Fibroblast of pulmonary artery (primary cell): ENCODE results near the gene RASAL1.

Experiments used
- DNase-seq: peaks from one replicate; pipeline ENCODE4 v3.0.0-alpha.2; 2010; ENCODE audit warnings: low read depth
- H3K4me3 ChIP-seq: replicated peaks from 2 replicates; pipeline ENCODE4 v1.5.1; 2011; ENCODE audit warnings: low read depth, mild to moderate bottlenecking, control low read depth, low read length, moderate library complexity
- CTCF ChIP-seq: IDR thresholded peaks from 2 replicates; pipeline ENCODE4 v1.5.1; 2011; ENCODE audit warnings: mild to moderate bottlenecking, control low read depth, low read length, inconsistent platforms; ENCODE audit errors: missing control alignments

The RASAL1 gene

GRCh38 chr12:113162102-113163029 is 26.8 kb upstream of the RASAL1 start:
- no peak for TF ChIP-seq CTCF
- no peak overlapping the region for H3K4me3 ChIP-seq
- DNase-seq, result peak; percentile 46

GRCh38 chr12:113161415-113162016 is 26.0 kb upstream of the RASAL1 start:
- DNase-seq, result no peak
- H3K4me3 ChIP-seq, result no peak overlapping the region
- TF ChIP-seq CTCF, result no peak

- no peak for TF ChIP-seq CTCF
- no peak for DNase-seq
These were observed 24.4 kb upstream of the RASAL1 start for GRCh38 chr12:113159937-113160336.

GRCh38 chr12:113158439-113159203 is 23.1 kb upstream of the RASAL1 start:
- H3K4me3 ChIP-seq, result no peak overlapping the region
- no peak for DNase-seq
- no peak for TF ChIP-seq CTCF

More at GRCh38 chr12:113159937-113160336, 24.4 kb upstream of the RASAL1 start:
- H3K4me3 ChIP-seq, result no peak overlapping the region

- no peak overlapping the region for H3K4me3 ChIP-seq
- DNase-seq, result no peak
- TF ChIP-seq CTCF, result no peak
These were observed 21.8 kb upstream of the RASAL1 start for GRCh38 chr12:113157218-113157859.

- no peak for TF ChIP-seq CTCF
These were observed 20.1 kb upstream of the RASAL1 start for GRCh38 chr12:113155646-113156045.

More at GRCh38 chr12:113155646-113156045, 20.1 kb upstream of the RASAL1 start:
- no peak for DNase-seq
- no peak overlapping the region for H3K4me3 ChIP-seq
